HG03097 (cell line): ENCODE data around the gene TTBK1.
A peak's percentile ranks its signal among the peaks of the same experiment; 100 is the strongest.

Experiments
- ATAC-seq: cut with Tn5 transposase; IDR thresholded peaks from one replicate; pipeline ENCODE4 v1.9.1; 2021; ENCODE audit not compliant: unreplicated experiment, low FRiP score

Gene TTBK1

GRCh38 chr6:43222418-43223059, 20.7 kb upstream of the TTBK1 start:
- no peak for ATAC-seq

GRCh38 chr6:43223175-43223574, 20.1 kb upstream of the TTBK1 start:
- no peak for ATAC-seq

- no peak for ATAC-seq
These were observed 17.0 kb upstream of the TTBK1 start for GRCh38 chr6:43226192-43226851.

- peak; percentile 62 for ATAC-seq
These were observed 14.1 kb upstream of the TTBK1 start, which contains the start of gene DNPH1 for GRCh38 chr6:43228951-43229802. Gene DNPH1 (minus strand): TSS chr6:43229481. CDS start chr6:43229456, 25 bp downstream.

- no peak for ATAC-seq
These were observed 13.3 kb upstream of the TTBK1 start for GRCh38 chr6:43229803-43230620.

- ATAC-seq: no peak
These were observed 12.2 kb upstream of the TTBK1 start for GRCh38 chr6:43231053-43231452.

GRCh38 chr6:43231735-43232450, 11.4 kb upstream of the TTBK1 start:
- ATAC-seq: no peak

- no peak for ATAC-seq
These were observed 7.4 kb upstream of the TTBK1 start for GRCh38 chr6:43235841-43236240.

GRCh38 chr6:43239054-43239453, 4.2 kb upstream of the TTBK1 start:
- ATAC-seq: no peak

GRCh38 chr6:43240950-43241349, 2.3 kb upstream of the TTBK1 start:
- ATAC-seq: no peak

GRCh38 chr6:43241446-43241845, 1.8 kb upstream of the TTBK1 start:
- no peak for ATAC-seq

GRCh38 chr6:43243664-43244321, 512 bp downstream of the TTBK1 start:
- no peak for ATAC-seq

GRCh38 chr6:43246301-43247113, 3.2 kb downstream of the TTBK1 start:
- peak; percentile 31 for ATAC-seq

GRCh38 chr6:43247114-43247999, 4.1 kb downstream of the TTBK1 start:
- peak; percentile 74 for ATAC-seq

GRCh38 chr6:43248101-43248500, 4.8 kb downstream of the TTBK1 start:
- ATAC-seq: no peak

GRCh38 chr6:43248791-43249190, 5.5 kb downstream of the TTBK1 start:
- ATAC-seq: no peak

- no peak for ATAC-seq
These were observed 7.7 kb downstream of the TTBK1 start for GRCh38 chr6:43250992-43251373.

GRCh38 chr6:43253401-43253800, 10.1 kb downstream of the TTBK1 start:
- ATAC-seq: no peak
